SU-DHL-6 (cell line): ENCODE results near the gene NPHP4.

Experiments used
- H2AFZ ChIP-seq: fragments of 200-600 bp; sonication (generic); 2 replicates; pipeline ENCODE4 v1.6.1; 2014; ENCODE audit warnings: low read depth, mild to moderate bottlenecking, moderate library complexity, mixed read lengths, antibody characterized with exemption, low read length; ENCODE audit not compliant: severe bottlenecking
- H3F3A ChIP-seq: fragments of 200-600 bp; shearing (Covaris generic); 2 replicates; pipeline ENCODE4 v1.6.0; 2016; ENCODE audit warnings: antibody characterized with exemption, mild to moderate bottlenecking; ENCODE audit not compliant: insufficient read depth
- H3K27ac ChIP-seq: fragments of 200-600 bp; sonication (generic); 2 replicates; pipeline ENCODE4 v1.5.1; 2016; ENCODE audit warnings: low read depth, mild to moderate bottlenecking, low read length, moderate library complexity, mixed read lengths
- H3K27me3 ChIP-seq: fragments of 200-600 bp; sonication (generic), shearing (Covaris generic); 2 replicates; pipeline ENCODE4 v1.6.0; 2014; ENCODE audit warnings: mild to moderate bottlenecking, low read length
- H3K36me3 ChIP-seq: fragments of 200-600 bp; sonication (generic); 2 replicates; pipeline ENCODE4 v1.6.1; 2014; ENCODE audit warnings: mild to moderate bottlenecking, low read length, mixed read lengths
- H3K4me2 ChIP-seq: fragments of 300-600, 200-600 bp; shearing (Covaris generic), sonication (generic); 2 replicates; pipeline ENCODE4 v1.6.0; 2014; ENCODE audit warnings: low read length, low read depth, mild to moderate bottlenecking; ENCODE audit not compliant: poor library complexity, severe bottlenecking
- H3K4me3 ChIP-seq: fragments of 200-600 bp; sonication (generic); 2 replicates; pipeline ENCODE4 v1.5.1; 2014; ENCODE audit warnings: antibody characterized with exemption, low read length, mild to moderate bottlenecking, mixed read lengths; ENCODE audit not compliant: insufficient read depth, poor library complexity, severe bottlenecking
- H3K79me2 ChIP-seq: fragments of 200-600 bp; sonication (generic); 2 replicates; pipeline ENCODE4 v1.6.1; 2014; ENCODE audit warnings: mild to moderate bottlenecking, low read length, moderate library complexity; ENCODE audit not compliant: insufficient read depth
- H3K9ac ChIP-seq: fragments of 200-600 bp; sonication (generic); 2 replicates; pipeline ENCODE4 v1.7.0; 2014; ENCODE audit warnings: mild to moderate bottlenecking, low read length
- H3K9me2 ChIP-seq: fragments of 200-600 bp; sonication (generic); replicated peaks from 2 replicates; pipeline ENCODE4 v1.6.1; 2014; ENCODE audit warnings: low read length; ENCODE audit not compliant: insufficient read depth
- H3K9me3 ChIP-seq: fragments of 200-600 bp; sonication (generic); 2 replicates; pipeline ENCODE4 v1.6.1; 2014; ENCODE audit warnings: low read length, mixed read lengths; ENCODE audit not compliant: insufficient read depth
- H4K20me1 ChIP-seq: fragments of 200-600 bp; sonication (generic); 2 replicates; pipeline ENCODE4 v1.6.1; 2014; ENCODE audit warnings: low read depth, mild to moderate bottlenecking, antibody characterized with exemption, low read length, moderate library complexity, mixed read lengths
- CTCF ChIP-seq: fragments of 200-600 bp; sonication (generic); IDR thresholded peaks from one replicate; pipeline ENCODE4 v1.5.1; 2017; ENCODE audit warnings: antibody characterized with exemption, mild to moderate bottlenecking, low read length, moderate library complexity; ENCODE audit not compliant: insufficient read depth, poor library complexity, severe bottlenecking
- EZH2phosphoT487 ChIP-seq: fragments of 200-600 bp; sonication (generic), shearing (Covaris generic); conservative IDR thresholded peaks from 2 replicates; pipeline ENCODE4 v1.6.1; 2018; ENCODE audit warnings: mild to moderate bottlenecking, antibody characterized with exemption, low read length, moderate library complexity, mixed read lengths

NPHP4 gene

DNA sequence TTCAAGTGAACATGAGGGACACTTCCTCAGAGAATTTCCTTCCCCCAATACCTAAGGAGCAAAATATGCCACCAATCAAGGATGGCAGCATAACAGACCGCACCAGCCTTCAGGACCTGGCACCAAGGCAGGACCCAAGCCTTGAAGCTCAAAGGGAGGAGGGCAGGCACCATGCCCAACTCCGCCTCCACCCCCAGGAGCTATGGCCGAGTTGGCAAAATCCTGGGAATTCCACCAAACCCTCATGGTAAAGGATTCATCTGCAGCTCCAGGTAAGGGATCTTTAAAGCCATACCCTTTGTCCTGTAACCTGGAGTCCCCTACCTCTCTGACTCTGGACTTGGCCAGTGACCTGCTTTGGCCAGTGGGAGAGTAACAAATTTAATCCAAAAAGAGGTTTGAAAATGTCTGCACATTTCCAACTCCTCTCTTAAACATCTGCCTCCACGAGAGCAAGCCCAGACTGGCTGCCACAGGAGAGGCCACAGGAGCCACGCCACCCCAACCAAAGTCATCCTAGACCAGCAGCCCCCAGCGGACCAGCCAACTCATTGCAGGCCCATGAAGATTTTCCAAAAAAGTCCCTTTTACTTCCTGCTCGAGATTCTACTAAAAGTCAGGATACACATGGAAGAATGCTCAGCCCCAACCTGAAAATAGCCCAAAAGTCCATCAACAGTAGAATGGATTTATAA, 41.9 kb downstream of the NPHP4 start:
- H3K36me3 ChIP-seq = no peaks in the 10 kb centered on the region
- no peaks in the 10 kb centered on the region for H3K9me3 ChIP-seq
- no peak overlapping the region for H3K4me3 ChIP-seq
- 0 out of 2 replicates have a peak, but pooled peaks cover 3% of the 10 kb centered on the region for H3F3A ChIP-seq
- H2AFZ ChIP-seq = no peak overlapping the region
- no peaks in the 10 kb centered on the region for H3K27me3 ChIP-seq
- no peaks in the 10 kb centered on the region for H3K9me2 ChIP-seq
- no peaks in the 10 kb centered on the region for H3K79me2 ChIP-seq
- TF ChIP-seq CTCF (no peak), EZH2phosphoT487 (no peak)
- H3K27ac ChIP-seq = no peak overlapping the region
- no peaks in the 10 kb centered on the region for H4K20me1 ChIP-seq
- no peak overlapping the region for H3K9ac ChIP-seq
- no peak overlapping the region for H3K4me2 ChIP-seq

GRCh38 chr1:5949761-5950100, 42.5 kb downstream of the NPHP4 start:
- H3K9me2 ChIP-seq = no peaks in the 10 kb centered on the region
- 0 out of 2 replicates have a peak, but pooled peaks cover 3% of the 10 kb centered on the region for H3F3A ChIP-seq
- no peak overlapping the region for H3K27ac ChIP-seq
- H3K36me3 ChIP-seq = no peaks in the 10 kb centered on the region
- TF ChIP-seq EZH2phosphoT487 = no peak
- no peak for TF ChIP-seq CTCF
- no peak overlapping the region for H3K4me2 ChIP-seq
- no peak overlapping the region for H3K9ac ChIP-seq
- no peaks in the 10 kb centered on the region for H3K79me2 ChIP-seq
- H3K9me3 ChIP-seq = no peaks in the 10 kb centered on the region
- H4K20me1 ChIP-seq = no peaks in the 10 kb centered on the region
- no peak overlapping the region for H3K4me3 ChIP-seq
- no peak overlapping the region for H2AFZ ChIP-seq
- no peaks in the 10 kb centered on the region for H3K27me3 ChIP-seq

DNA sequence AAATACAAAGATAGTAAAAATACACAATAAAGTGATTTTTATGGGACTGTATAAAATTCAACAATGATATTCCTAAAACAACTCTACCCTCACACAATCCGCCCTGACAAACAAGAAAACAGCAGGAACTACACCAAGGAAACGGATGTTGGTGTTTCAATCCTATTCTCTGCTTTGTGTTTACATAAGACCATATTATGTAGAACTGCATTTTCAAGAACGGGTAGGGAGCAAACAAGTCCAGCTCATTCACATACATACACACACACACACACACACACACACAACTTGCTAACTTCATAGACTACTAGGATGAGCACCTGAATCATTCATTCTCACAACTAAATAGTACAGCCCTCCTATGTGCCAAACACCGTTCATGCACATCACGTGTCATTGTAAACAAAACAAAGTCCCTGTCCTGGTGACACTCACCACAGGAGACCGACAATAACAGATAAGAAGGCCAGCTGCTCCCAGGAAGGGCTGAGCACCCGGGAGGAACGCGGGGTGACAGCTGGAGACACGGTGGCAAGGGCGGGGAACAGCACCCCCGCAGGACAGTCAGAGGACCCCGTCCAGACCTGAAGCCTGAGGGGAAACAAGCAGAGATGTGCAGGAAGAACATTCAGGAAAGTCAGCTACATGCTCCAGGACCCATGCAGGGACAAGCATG, 43.0 kb downstream of the NPHP4 start:
- H3K9ac ChIP-seq = no peak overlapping the region
- H3K27ac ChIP-seq = no peak overlapping the region
- H3K9me2 ChIP-seq = no peaks in the 10 kb centered on the region

More for the DNA sequence above, 43.0 kb downstream of the NPHP4 start:
- no peaks in the 10 kb centered on the region for H3K27me3 ChIP-seq
- no peaks in the 10 kb centered on the region for H3K36me3 ChIP-seq
- TF ChIP-seq CTCF (no peak), EZH2phosphoT487 (no peak)
- H2AFZ ChIP-seq = no peak overlapping the region
- no peaks in the 10 kb centered on the region for H3K9me3 ChIP-seq
- no peaks in the 10 kb centered on the region for H3F3A ChIP-seq
- no peaks in the 10 kb centered on the region for H3K79me2 ChIP-seq
- no peak overlapping the region for H3K4me3 ChIP-seq
- H4K20me1 ChIP-seq = no peaks in the 10 kb centered on the region
- H3K4me2 ChIP-seq = no peak overlapping the region
